Natural killer cell (primary cell): ENCODE results near the gene NAA25. TPM values are rescaled to one million over a fixed set of nuclear protein-coding genes. Genes with fewer than 3 reads are reported as not detected.

Source experiments
- ATAC-seq, 3 donors: fragments of 150-1000 bp in 2 of 3; fragments of 200-7000 bp in 1 of 3; cut with Tn5 transposase; 1 replicate in 1 of 3; 2 replicates in 2 of 3; pipeline ENCODE4 v1.10.0; 2021; ENCODE audit warnings: mild to moderate bottlenecking in 2 of 3, moderate library complexity in 2 of 3
- DNase-seq, 2 donors: peaks; one replicate each; pipeline versions ENCODE4 v3.0.0 to v3.0.0-alpha.2; 2013 to 2021; ENCODE audit warnings: mixed read lengths in 1 of 2
- H3K27ac ChIP-seq: one replicate; pipeline ENCODE4 v1.5.1; 2013; ENCODE audit warnings: mild to moderate bottlenecking, low read length
- H3K27me3 ChIP-seq: one replicate; pipeline ENCODE4 v1.6.1; 2013; ENCODE audit warnings: low read length; ENCODE audit not compliant: control insufficient read depth, insufficient read depth
- H3K36me3 ChIP-seq: one replicate; pipeline ENCODE4 v1.6.1; 2013; ENCODE audit warnings: low read length; ENCODE audit not compliant: control insufficient read depth, insufficient read depth
- H3K4me1 ChIP-seq: one replicate; pipeline ENCODE4 v1.6.1; 2013; ENCODE audit warnings: low read length; ENCODE audit not compliant: control insufficient read depth, insufficient read depth
- H3K4me3 ChIP-seq: one replicate; pipeline ENCODE4 v1.5.1; 2013; ENCODE audit warnings: low read length
- H3K9me3 ChIP-seq: one replicate; pipeline ENCODE4 v1.6.1; 2013; ENCODE audit warnings: low read length; ENCODE audit not compliant: control insufficient read depth, insufficient read depth
- H3K27ac Mint-ChIP-seq, 2 donors: one replicate each; pipeline ENCODE4 v1.8.0; 2022; ENCODE audit warnings: mild to moderate bottlenecking in 2 of 2, mixed read lengths in 2 of 2, moderate library complexity in 1 of 2
- H3K27me3 Mint-ChIP-seq, 2 donors: one replicate each; pipeline ENCODE4 v1.8.0; 2022; ENCODE audit warnings: low read depth in 2 of 2, mixed read lengths in 2 of 2
- H3K36me3 Mint-ChIP-seq: one replicate; pipeline ENCODE4 v1.8.0; 2022; ENCODE audit warnings: mixed read lengths
- H3K4me1 Mint-ChIP-seq, 2 donors: one replicate each; pipeline ENCODE4 v1.8.0; 2022; ENCODE audit warnings: mixed read lengths in 2 of 2
- H3K4me3 Mint-ChIP-seq: one replicate; pipeline ENCODE4 v1.8.0; 2022; ENCODE audit warnings: mild to moderate bottlenecking, moderate library complexity, mixed read lengths
- H3K9me3 Mint-ChIP-seq, 2 donors: one replicate each; pipeline ENCODE4 v1.8.0; 2022; ENCODE audit warnings: mixed read lengths in 2 of 2
- CTCF ChIP-seq: fragments of 200-600 bp; IDR thresholded peaks from one replicate; pipeline ENCODE4 v1.8.0; 2022; ENCODE audit warnings: antibody characterized with exemption
- WGBS: methylation state at CpG from one replicate; pipeline ENCODE4 v1.1.7; 2013; ENCODE audit warnings: missing lambda C conversion rate; ENCODE audit not compliant: insufficient coverage; 5-methylcytosine and 5-hydroxymethylcytosine counted together
- intact Hi-C: fragments of 100-400 bp; cut with micrococcal nuclease; formaldehyde crosslinking; loops from one replicate; pipeline ENCODE4 v1.14.2; 2022
- total RNA-seq, 4 donors: library from RNA; stranded (reverse); fragments of 120-200 nt in 1 of 4; gene quantifications; one replicate each; pipeline versions ENCODE4 v1.2.3 to v1.2.4, GENCODE V29; 2013 to 2022

NAA25 gene
- total RNA-seq, 3 donors from 2014 or later (not counting 1 experiment from before 2014, with no cell fraction given), result 25.8 to 34.4 (median 30.7) TPM

GRCh38 chr12:112131686-112132085, 23.1 kb upstream of the NAA25 start:
- H3K36me3 ChIP-seq, result peaks cover 31% of the 10 kb centered on the region
- Mint-ChIP-seq H3K27ac (peak overlapping the region; percentile 91 to 96), H3K4me1 (peaks cover 31 to 46% of the 10 kb centered on the region in 2 donors), H3K4me3 (peak overlapping the region; percentile 67), H3K27me3 (no peaks in the 10 kb centered on the region), H3K36me3 (no peaks in the 10 kb centered on the region), H3K9me3 (no peaks in the 10 kb centered on the region)
- H3K4me1 ChIP-seq, result peaks cover 24% of the 10 kb centered on the region
- H3K27ac ChIP-seq, result peak overlapping the region; percentile 77
- no CpG with 5 or more reads among the region's 1 CpG for WGBS
- H3K9me3 ChIP-seq, result no peaks in the 10 kb centered on the region
- H3K27me3 ChIP-seq, result no peaks in the 10 kb centered on the region
- TF ChIP-seq CTCF, result no peak
- intact Hi-C loops, result no loop called here
- ATAC-seq (no peak), DNase-seq (no peak)
- H3K4me3 ChIP-seq, result no peak overlapping the region

GRCh38 chr12:112130441-112130998, 21.9 kb upstream of the NAA25 start:
- H3K27ac ChIP-seq, result peak overlapping the region; percentile 77
- peaks cover 19% of the 10 kb centered on the region for H3K36me3 ChIP-seq
- H3K4me1 ChIP-seq, result peaks cover 33% of the 10 kb centered on the region
- Mint-ChIP-seq H3K4me3 (peak overlapping the region; percentile 76), H3K27me3 (no peaks in the 10 kb centered on the region), H3K9me3 (no peaks in the 10 kb centered on the region), H3K36me3 (no peaks in the 10 kb centered on the region), H3K27ac (peak overlapping the region; percentile 91 to 96), H3K4me1 (peaks cover 36 to 52% of the 10 kb centered on the region in 2 donors)
- DNase-seq (peak in 1 of 2 donors; percentile 80), ATAC-seq (peak; percentile 64 to 84 (median 82))
- no peaks in the 10 kb centered on the region for H3K9me3 ChIP-seq
- 0% methylated on average over 2 of the region's 2 CpGs for WGBS
- H3K27me3 ChIP-seq, result no peaks in the 10 kb centered on the region
- no peak for TF ChIP-seq CTCF
- intact Hi-C loops, result loop anchor here (1.0 kb wide), 1 partner anchor 22 kb away; the partner anchor contains the start of gene NAA25
- H3K4me3 ChIP-seq, result peak overlapping the region; percentile 14

GRCh38 chr12:112126911-112127310, 18.3 kb upstream of the NAA25 start:
- H3K4me1 Mint-ChIP-seq, result peaks cover 29 to 41% of the 10 kb centered on the region in 2 donors
- ATAC-seq (no peak), DNase-seq (no peak)
- WGBS, result 88% methylated on average over 6 of the region's 7 CpGs
- peaks cover 37% of the 10 kb centered on the region for H3K4me1 ChIP-seq
- no peaks in the 10 kb centered on the region for H3K9me3 Mint-ChIP-seq
- no peaks in the 10 kb centered on the region for H3K27me3 ChIP-seq
- no peak for TF ChIP-seq CTCF
- no peaks in the 10 kb centered on the region for H3K27me3 Mint-ChIP-seq
- intact Hi-C loops, result loop anchor here (10.0 kb wide), 2 partner anchors 112 to 182 kb away; partner anchors contain the start of genes ERP29 and TMEM116
- no peak overlapping the region for H3K27ac ChIP-seq
- H3K4me3 ChIP-seq, result no peak overlapping the region
- H3K9me3 ChIP-seq, result no peaks in the 10 kb centered on the region
- peak overlapping the region; percentile 75 for H3K4me3 Mint-ChIP-seq
- H3K36me3 ChIP-seq, result peaks cover 3% of the 10 kb centered on the region
- no peaks in the 10 kb centered on the region for H3K36me3 Mint-ChIP-seq
- peak overlapping the region; percentile 89 to 96 for H3K27ac Mint-ChIP-seq
